IMR-90 (cell line): Measurements from ENCODE around the gene CRYBG2. TPM values are rescaled to one million over a fixed set of nuclear protein-coding genes. Genes with fewer than 3 reads are reported as not detected.

Experiments
- ATAC-seq: fragments of 200-7000 bp; cut with Tn5 transposase; 2 replicates; pipeline ENCODE4 v1.9.1; 2020; ENCODE audit warnings: low read depth, mild to moderate bottlenecking, moderate library complexity
- BruUV-seq: library from RNA; stranded (reverse); fragments of 400-500 nt; replicated peaks from 2 replicates; lab custom pipeline; 2021; lab: Mats Ljungman, UMichigan
- CTCF ChIA-PET: fragments of 300-600 bp; formaldehyde crosslinking; extraction: SDS; loops from one replicate; lab custom pipeline; 2021; ENCODE audit warnings: antibody characterized with exemption; lab: Yijun Ruan, JAX
- POLR2A ChIA-PET: fragments of 300-600 bp; sonication (Branson Sonifier 250); formaldehyde crosslinking; loops from one replicate; lab custom pipeline; 2022; ENCODE audit warnings: antibody characterized with exemption; ENCODE audit not compliant: unreplicated experiment; lab: Charles Lee
- DNase-seq: peaks from one replicate; pipeline ENCODE4 v3.0.0; 2013
- H2AFZ ChIP-seq: replicated peaks from 2 replicates; pipeline ENCODE3; 2013; ENCODE audit warnings: low read length, mild to moderate bottlenecking; ENCODE audit not compliant: poor library complexity
- H2AK5ac ChIP-seq: 2 replicates; pipeline ENCODE4 v1.6.1; 2013; ENCODE audit warnings: low read depth, low read length, inconsistent platforms
- H2AK9ac ChIP-seq: replicated peaks from 2 replicates; pipeline ENCODE3; 2013; ENCODE audit warnings: mild to moderate bottlenecking, low read depth, low read length, moderate library complexity; ENCODE audit not compliant: poor library complexity
- H2BK120ac ChIP-seq: 2 replicates; pipeline ENCODE4 v1.6.1; 2013; ENCODE audit warnings: low read depth, low read length, inconsistent platforms
- H2BK15ac ChIP-seq: 3 replicates; pipeline ENCODE4 v1.6.1; 2013; ENCODE audit warnings: low read depth, low read length, inconsistent platforms
- H2BK20ac ChIP-seq: 2 replicates; pipeline ENCODE4 v1.6.1; 2013; ENCODE audit warnings: low read depth, mild to moderate bottlenecking, inconsistent platforms, low read length, moderate library complexity
- H2BK5ac ChIP-seq: 2 replicates; pipeline ENCODE4 v1.6.1; 2013; ENCODE audit warnings: mild to moderate bottlenecking, low read depth, low read length, inconsistent platforms; ENCODE audit not compliant: poor library complexity, severe bottlenecking
- H3K14ac ChIP-seq: replicated peaks from 2 replicates; pipeline ENCODE4 v1.6.1; 2013; ENCODE audit warnings: low read depth, low read length, inconsistent platforms
- H3K18ac ChIP-seq: 2 replicates; pipeline ENCODE4 v1.6.1; 2013; ENCODE audit warnings: low read depth, low read length, control low read depth
- H3K23ac ChIP-seq: 2 replicates; pipeline ENCODE4 v1.6.1; 2013; ENCODE audit warnings: low read depth, low read length, inconsistent platforms
- H3K27ac ChIP-seq: 2 replicates; pipeline ENCODE4 v1.5.1; 2013; ENCODE audit warnings: mild to moderate bottlenecking, control low read depth, low read length; ENCODE audit not compliant: insufficient read depth
- H3K27me3 ChIP-seq: 2 replicates; pipeline ENCODE4 v1.6.1; 2013; ENCODE audit warnings: low read length; ENCODE audit not compliant: control insufficient read depth, insufficient read depth
- H3K36me3 ChIP-seq: 2 replicates; pipeline ENCODE4 v1.6.1; 2013; ENCODE audit warnings: low read length, mixed read lengths; ENCODE audit not compliant: control insufficient read depth, insufficient read depth
- H3K4ac ChIP-seq: 2 replicates; pipeline ENCODE4 v1.6.1; 2013; ENCODE audit warnings: low read depth, low read length, inconsistent platforms
- H3K4me1 ChIP-seq: 2 replicates; pipeline ENCODE4 v1.6.1; 2013; ENCODE audit warnings: low read length, mixed read lengths; ENCODE audit not compliant: control insufficient read depth, insufficient read depth
- H3K4me2 ChIP-seq: 2 replicates; pipeline ENCODE4 v1.6.1; 2013; ENCODE audit warnings: low read depth, mild to moderate bottlenecking, control low read depth, low read length, moderate library complexity
- H3K4me3 ChIP-seq: 2 replicates; pipeline ENCODE4 v1.5.1; 2013; ENCODE audit warnings: low read depth, mild to moderate bottlenecking, control low read depth, low read length, moderate library complexity; ENCODE audit not compliant: insufficient read depth
- H3K56ac ChIP-seq: 2 replicates; pipeline ENCODE4 v1.6.1; 2013; ENCODE audit warnings: low read length, inconsistent platforms; ENCODE audit not compliant: insufficient read depth; ENCODE audit errors: extremely low read depth
- H3K79me1 ChIP-seq, 2 experiments: 2 replicates each; pipeline ENCODE4 v1.6.1; 2013; ENCODE audit warnings: low read length in 2 of 2, inconsistent platforms in 1 of 2, low read depth in 1 of 2
- H3K9ac ChIP-seq: 2 replicates; pipeline ENCODE4 v1.6.1; 2013; ENCODE audit warnings: low read depth, low read length, control low read depth
- H3K9me1 ChIP-seq: 2 replicates; pipeline ENCODE4 v1.6.1; 2013; ENCODE audit warnings: low read length, inconsistent platforms; ENCODE audit not compliant: insufficient read depth
- H3K9me3 ChIP-seq: 2 replicates; pipeline ENCODE4 v1.6.1; 2013; ENCODE audit warnings: low read length; ENCODE audit not compliant: control insufficient read depth, insufficient read depth
- H4K20me1 ChIP-seq: 2 replicates; pipeline ENCODE4 v1.6.1; 2013; ENCODE audit warnings: low read length, inconsistent platforms; ENCODE audit not compliant: insufficient read depth
- H4K5ac ChIP-seq: 2 replicates; pipeline ENCODE4 v1.6.1; 2013; ENCODE audit warnings: mild to moderate bottlenecking, low read depth, low read length, control low read depth
- H4K8ac ChIP-seq, 2 experiments: 2 replicates each; pipeline ENCODE4 v1.6.1; 2013; ENCODE audit warnings: low read depth in 2 of 2, low read length in 2 of 2, control low read depth in 1 of 2, inconsistent platforms in 1 of 2
- H4K91ac ChIP-seq: 2 replicates; pipeline ENCODE4 v1.6.1; 2013; ENCODE audit warnings: low read depth, low read length, inconsistent platforms; ENCODE audit not compliant: insufficient read depth
- BHLHE40 ChIP-seq: fragments of 150-350 bp; IDR thresholded peaks from 2 replicates; pipeline ENCODE4 v1.6.1; 2016; ENCODE audit warnings: mild to moderate bottlenecking, low read depth, low read length
- CEBPB ChIP-seq: IDR thresholded peaks from 2 replicates; pipeline ENCODE4 v1.6.1; 2012; ENCODE audit warnings: low read depth, low read length, improper control_type of control experiment
- CHD1 ChIP-seq: IDR thresholded peaks from 2 replicates; pipeline ENCODE4 v1.6.1; 2012; ENCODE audit warnings: low read depth, low read length, improper control_type of control experiment
- CTCF ChIP-seq: conservative IDR thresholded peaks from 2 replicates; pipeline ENCODE4 v1.5.1; 2012; ENCODE audit warnings: mild to moderate bottlenecking, low read depth, low read length, improper control_type of control experiment
- ELK1 ChIP-seq: fragments of 150-350 bp; IDR thresholded peaks from 2 replicates; pipeline ENCODE4 v1.6.1; 2016; ENCODE audit warnings: low read depth, mild to moderate bottlenecking, low read length, moderate library complexity, borderline replicate concordance
- FOS ChIP-seq: fragments of 150-350 bp; IDR thresholded peaks from 2 replicates; pipeline ENCODE4 v1.6.1; 2016; ENCODE audit warnings: low read depth, low read length
- MAFK ChIP-seq: IDR thresholded peaks from 2 replicates; pipeline ENCODE4 v1.6.1; 2012; ENCODE audit warnings: low read depth, low read length, improper control_type of control experiment
- MAZ ChIP-seq: IDR thresholded peaks from 2 replicates; pipeline ENCODE4 v1.6.1; 2012; ENCODE audit warnings: low read depth, mild to moderate bottlenecking, low read length, improper control_type of control experiment, moderate library complexity, borderline replicate concordance
- MXI1 ChIP-seq: IDR thresholded peaks from 2 replicates; pipeline ENCODE4 v1.6.1; 2012; ENCODE audit warnings: low read depth, mild to moderate bottlenecking, low read length, moderate library complexity, borderline replicate concordance
- NFE2L2 ChIP-seq: fragments of 150-350 bp; IDR thresholded peaks from 2 replicates; pipeline ENCODE4 v1.6.1; 2016; ENCODE audit warnings: low read depth, mild to moderate bottlenecking, low read length
- RAD21 ChIP-seq: IDR thresholded peaks from 2 replicates; pipeline ENCODE4 v1.6.1; 2012; ENCODE audit warnings: low read length, improper control_type of control experiment
- RCOR1 ChIP-seq: IDR thresholded peaks from 2 replicates; pipeline ENCODE4 v1.6.1; 2012; ENCODE audit warnings: mild to moderate bottlenecking, low read length, improper control_type of control experiment; ENCODE audit not compliant: insufficient replicate concordance
- RFX5 ChIP-seq: IDR thresholded peaks from 2 replicates; pipeline ENCODE4 v1.8.0; 2012; ENCODE audit warnings: low read depth, mild to moderate bottlenecking, low read length, moderate library complexity
- SMC3 ChIP-seq: fragments of 150-350 bp; IDR thresholded peaks from 2 replicates; pipeline ENCODE4 v1.6.1; 2016; ENCODE audit warnings: low read depth, mild to moderate bottlenecking, antibody characterized with exemption, low read length, moderate library complexity
- WGBS, 2 experiments: methylation state at CpG; one replicate each; pipeline versions ENCODE4 v1.1.5 to v1.1.7; 2013; ENCODE audit warnings: missing lambda C conversion rate in 2 of 2; ENCODE audit not compliant: insufficient read length in 1 of 2; ENCODE audit errors: extremely low coverage in 2 of 2; 5-methylcytosine and 5-hydroxymethylcytosine counted together
- dilution Hi-C: fragments of 300-500 bp; cut with HindIII; formaldehyde crosslinking; loops from one replicate; pipeline ENCODE4 v1.14.3; 2018; ENCODE audit warnings: low sequenced_read_pairs; ENCODE audit not compliant: unreplicated experiment
- in situ Hi-C: fragments of 300-500 bp; cut with MboI; formaldehyde crosslinking; loops from 3 replicates; pipeline ENCODE4 v1.14.3; 2019; ENCODE audit warnings: low sequenced_read_pairs, inconsistent platforms, mixed read lengths
- intact Hi-C: fragments of 100-400 bp; cut with micrococcal nuclease; formaldehyde crosslinking; loops from 2 replicates; pipeline ENCODE4 v1.10.0; 2022
- polyA plus RNA-seq, 3 experiments: library from polyadenylated mRNA; depleted of rRNA; stranded (reverse); fragments of >200 nt; gene quantifications; 2 replicates each; pipeline ENCODE4 v1.2.3, GENCODE V29; 2012; ENCODE audit warnings: low replicate concordance in 1 of 3
- total RNA-seq: library from RNA; depleted of rRNA; stranded (reverse); fragments of >200 nt; gene quantifications from 2 replicates; pipeline ENCODE4 v1.2.3, GENCODE V29; 2012
- TF ChIP-seq, protein P1 (sequence below): fragments of 150-350 bp; IDR thresholded peaks from 2 replicates; pipeline ENCODE4 v1.6.1; 2017; ENCODE audit warnings: mild to moderate bottlenecking, antibody characterized with exemption, low read length, low read depth

The CRYBG2 gene
- total and polyA plus RNA-seq, 2 of the 4 experiments (the other 2 are of a cell fraction), result not detected

DNA sequence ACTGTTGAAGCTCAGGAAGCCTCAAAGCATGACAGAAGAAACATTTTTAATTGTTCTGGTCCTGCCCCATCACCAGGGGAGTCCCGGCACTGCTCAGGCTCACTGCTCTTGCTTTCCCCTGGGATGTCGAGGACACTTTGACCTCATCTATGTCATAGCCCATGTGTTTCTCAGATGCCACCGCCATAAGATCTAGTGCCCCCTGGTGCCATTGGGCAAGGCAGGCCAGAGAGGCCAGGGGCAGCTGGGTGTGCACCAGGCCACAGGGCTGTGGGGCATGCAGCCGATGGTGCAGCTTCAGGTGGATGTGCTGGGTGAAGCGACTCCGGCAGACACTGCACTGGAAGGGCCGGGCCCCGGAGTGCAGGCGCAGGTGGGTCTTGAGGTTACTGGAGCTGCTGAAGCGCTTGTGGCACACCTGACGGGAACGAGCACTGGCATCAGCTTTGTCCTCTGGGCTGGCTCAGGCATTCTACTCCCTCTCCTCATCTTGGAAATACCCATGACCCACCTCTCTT is 7.7 kb upstream of the CRYBG2 start:
- no peak overlapping the region for H3K18ac ChIP-seq
- POLR2A ChIA-PET, result no interaction called here
- in situ Hi-C loops, result no loop called here
- H2BK20ac ChIP-seq, result no peak overlapping the region
- TF ChIP-seq RCOR1, result no peak
- TF ChIP-seq, protein P1, sequence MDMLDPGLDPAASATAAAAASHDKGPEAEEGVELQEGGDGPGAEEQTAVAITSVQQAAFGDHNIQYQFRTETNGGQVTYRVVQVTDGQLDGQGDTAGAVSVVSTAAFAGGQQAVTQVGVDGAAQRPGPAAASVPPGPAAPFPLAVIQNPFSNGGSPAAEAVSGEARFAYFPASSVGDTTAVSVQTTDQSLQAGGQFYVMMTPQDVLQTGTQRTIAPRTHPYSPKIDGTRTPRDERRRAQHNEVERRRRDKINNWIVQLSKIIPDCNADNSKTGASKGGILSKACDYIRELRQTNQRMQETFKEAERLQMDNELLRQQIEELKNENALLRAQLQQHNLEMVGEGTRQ, result no peak
- no peak for TF ChIP-seq NFE2L2
- no peak for TF ChIP-seq RFX5
- no peak for TF ChIP-seq MAZ
- TF ChIP-seq CTCF, result no peak
- no peak for TF ChIP-seq ELK1
- no peak for TF ChIP-seq CEBPB
- no peak for TF ChIP-seq MXI1
- no peak for TF ChIP-seq SMC3
- no peak for TF ChIP-seq CHD1
- TF ChIP-seq MAFK, result no peak
- TF ChIP-seq FOS, result no peak
- TF ChIP-seq BHLHE40, result no peak
- TF ChIP-seq RAD21, result no peak
- H3K9me3 ChIP-seq, result no peaks in the 10 kb centered on the region
- H3K14ac ChIP-seq, result no peak overlapping the region
- H3K79me1 ChIP-seq, result no peaks in the 10 kb centered on the region
- CTCF ChIA-PET, result interaction anchor here (3.0 kb wide), 1 partner anchor 17 kb away, joined by 9 read pairs; no protein-coding TSS in a partner anchor
- H2BK5ac ChIP-seq, result no peak overlapping the region
- peaks cover 72% of the 10 kb centered on the region for H3K27me3 ChIP-seq
- no peak overlapping the region for H4K5ac ChIP-seq
- H2BK120ac ChIP-seq, result no peak overlapping the region
- dilution Hi-C loops, result no loop called here
- H3K4me1 ChIP-seq, result no peaks in the 10 kb centered on the region; the same call in 1 of the 2 replicates
- WGBS, 2 experiments, result 94% methylated on average over 7 of the region's 12 CpGs; no CpG with 5 or more reads in 1 of the 2 experiments
- H3K27ac ChIP-seq, result no peak overlapping the region
- DNase-seq, result no peak
- H2BK15ac ChIP-seq, result no peak overlapping the region
- ATAC-seq, result no peak
- H3K23ac ChIP-seq, result no peak overlapping the region
- no peaks in the 10 kb centered on the region for H3K9me1 ChIP-seq
- no peak overlapping the region for H3K4ac ChIP-seq
- BruUV-seq, result no TSS peak
- no peak overlapping the region for H3K4me2 ChIP-seq
- H3K4me3 ChIP-seq, result no peak overlapping the region
- no peak overlapping the region for H3K56ac ChIP-seq
- H4K20me1 ChIP-seq, result no peaks in the 10 kb centered on the region
- H2AFZ ChIP-seq, result peak overlapping the region; percentile 13
- no peak overlapping the region for H4K8ac ChIP-seq
- intact Hi-C loops, result no loop called here
- no peak overlapping the region for H2AK9ac ChIP-seq
- no peaks in the 10 kb centered on the region for H3K36me3 ChIP-seq
- no peak overlapping the region for H4K91ac ChIP-seq
- H2AK5ac ChIP-seq, result no peak overlapping the region
- H3K9ac ChIP-seq, result no peak overlapping the region
